Measurements from ENCODE around the gene CCDC51.

- TF ChIP-seq ZNF782 (CRISPR knock-in tag; IDR thresholded peaks at IDR 0.05; ENCODE audit: borderline replicate concordance), result no peak
- TF ChIP-seq, protein P1, sequence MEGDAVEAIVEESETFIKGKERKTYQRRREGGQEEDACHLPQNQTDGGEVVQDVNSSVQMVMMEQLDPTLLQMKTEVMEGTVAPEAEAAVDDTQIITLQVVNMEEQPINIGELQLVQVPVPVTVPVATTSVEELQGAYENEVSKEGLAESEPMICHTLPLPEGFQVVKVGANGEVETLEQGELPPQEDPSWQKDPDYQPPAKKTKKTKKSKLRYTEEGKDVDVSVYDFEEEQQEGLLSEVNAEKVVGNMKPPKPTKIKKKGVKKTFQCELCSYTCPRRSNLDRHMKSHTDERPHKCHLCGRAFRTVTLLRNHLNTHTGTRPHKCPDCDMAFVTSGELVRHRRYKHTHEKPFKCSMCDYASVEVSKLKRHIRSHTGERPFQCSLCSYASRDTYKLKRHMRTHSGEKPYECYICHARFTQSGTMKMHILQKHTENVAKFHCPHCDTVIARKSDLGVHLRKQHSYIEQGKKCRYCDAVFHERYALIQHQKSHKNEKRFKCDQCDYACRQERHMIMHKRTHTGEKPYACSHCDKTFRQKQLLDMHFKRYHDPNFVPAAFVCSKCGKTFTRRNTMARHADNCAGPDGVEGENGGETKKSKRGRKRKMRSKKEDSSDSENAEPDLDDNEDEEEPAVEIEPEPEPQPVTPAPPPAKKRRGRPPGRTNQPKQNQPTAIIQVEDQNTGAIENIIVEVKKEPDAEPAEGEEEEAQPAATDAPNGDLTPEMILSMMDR (CRISPR knock-in tag; IDR thresholded peaks at IDR 0.05), result no peak
- no peak for TF ChIP-seq EZH2 (conservative IDR thresholded peaks at IDR 0.05; ENCODE audit: low read depth, low read length)
- no peak for TF ChIP-seq ZNF253 (CRISPR knock-in tag; IDR thresholded peaks at IDR 0.05; ENCODE audit: borderline replicate concordance)
These were observed 3.5 kb downstream of the CCDC51 start for GRCh38 chr3:48436477-48436787.

Data from HepG2 (cell line).